ENCODE measurements around the gene AK8.
A peak's percentile ranks its signal among the peaks of the same experiment; 100 is the strongest.

Gene AK8

DNA sequence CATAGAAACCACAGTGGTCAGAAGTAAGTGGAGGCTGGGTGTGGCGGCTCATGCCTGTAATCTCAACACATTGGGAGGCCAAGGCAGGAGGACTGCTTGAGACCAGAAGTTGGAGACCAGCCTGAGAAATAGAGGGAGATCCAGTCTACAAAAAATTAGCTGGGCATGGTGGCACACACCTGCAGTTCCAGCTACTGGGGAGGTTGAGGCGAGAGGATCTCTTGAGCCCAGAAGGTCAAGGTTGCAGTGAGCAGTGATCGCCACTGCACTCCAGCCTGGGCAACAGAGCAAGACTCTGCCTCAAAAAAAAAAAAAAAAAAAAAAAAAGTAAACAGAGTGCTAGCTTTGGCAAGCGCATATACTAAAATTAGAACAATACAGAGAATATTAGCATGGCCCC is 24.6 kb downstream of the AK8 start:
- no CpG with 5 or more reads among the region's 4 CpGs for WGBS, 2 donors (ENCODE audit: extremely low coverage in 2 of 2, insufficient read length in 2 of 2, insufficient replicate concordance in 1 of 2)

DNA sequence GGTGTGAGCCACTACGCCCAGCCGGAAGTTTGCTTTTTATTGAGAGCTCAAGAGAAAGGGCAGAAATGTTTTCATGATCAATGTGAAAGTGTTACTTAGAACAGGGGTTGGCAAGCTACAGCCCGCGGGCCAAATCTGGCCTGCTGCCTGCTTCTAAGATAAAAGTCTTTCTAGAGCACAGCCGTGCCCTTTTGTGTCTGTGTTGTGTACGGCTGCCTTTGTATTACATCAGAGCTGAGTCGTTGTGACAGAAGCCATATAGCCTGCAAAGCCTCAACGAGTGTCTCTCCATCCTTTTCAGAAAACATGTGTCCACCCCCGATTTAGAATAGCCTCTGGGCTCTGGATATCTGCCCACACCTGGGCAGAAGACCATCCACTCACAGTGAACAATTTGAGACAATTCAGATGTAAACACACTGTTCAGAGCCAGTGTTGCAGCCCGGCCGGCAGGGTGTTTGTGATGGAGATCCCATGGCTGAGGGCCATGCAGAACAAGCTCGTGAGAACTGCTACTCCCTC is 28.8 kb downstream of the AK8 start:
- peak overlapping the region; percentile 52 for H3K18ac ChIP-seq (ENCODE audit: low read length)
- H3K9me3 ChIP-seq (replicated peaks in 1 of 2; ENCODE audit: control insufficient read depth in 2 of 2, insufficient read depth in 1 of 2, low read depth in 1 of 2, low read length in 2 of 2) = no peaks in the 10 kb centered on the region
- H4K8ac ChIP-seq (ENCODE audit: low read depth, low read length) = no peak overlapping the region
- H3K4me3 ChIP-seq (ENCODE audit: low read length in 2 of 2) = no peak overlapping the region
- no peak overlapping the region for H3K4me2 ChIP-seq (ENCODE audit: insufficient read depth, low read length, poor library complexity, severe bottlenecking)
- no peak for DNase-seq (ENCODE audit: low spot score)
- no peak overlapping the region for H3K9ac ChIP-seq (ENCODE audit: low read depth, low read length, poor library complexity)
- no peak overlapping the region for H2AK5ac ChIP-seq (ENCODE audit: low read depth, low read length)
- no peaks in the 10 kb centered on the region for H3K27me3 ChIP-seq (ENCODE audit: control insufficient read depth in 3 of 3, insufficient read depth in 3 of 3, low read depth in 1 of 3, low read length in 3 of 3)
- no CpG with 5 or more reads among the region's 12 CpGs for WGBS, 2 donors (ENCODE audit: extremely low coverage in 2 of 2, insufficient read length in 2 of 2, insufficient replicate concordance in 1 of 2)
- no peak overlapping the region for H4K91ac ChIP-seq (ENCODE audit: low read depth, low read length, poor library complexity)
- no peak overlapping the region for H3K4ac ChIP-seq (ENCODE audit: low read length)
- no peaks in the 10 kb centered on the region for H3K36me3 ChIP-seq (replicated peaks in 1 of 2; ENCODE audit: control insufficient read depth in 2 of 2, insufficient read depth in 2 of 2, low read length in 2 of 2)
- H3K23ac ChIP-seq (ENCODE audit: low read depth, low read length, poor library complexity) = no peak overlapping the region
- no peak overlapping the region for H2BK5ac ChIP-seq (ENCODE audit: low read length)
- no peak overlapping the region for H3K27ac ChIP-seq (replicated peaks; ENCODE audit: low read length)
- H2BK15ac ChIP-seq (ENCODE audit: low read length) = no peak overlapping the region
- no peaks in the 10 kb centered on the region for H3K4me1 ChIP-seq (ENCODE audit: control insufficient read depth in 2 of 2, insufficient read depth in 1 of 2, low read depth in 1 of 2, low read length in 2 of 2)
- no peaks in the 10 kb centered on the region for H3K79me1 ChIP-seq (ENCODE audit: low read depth, low read length)
- H3K14ac ChIP-seq (ENCODE audit: low read length) = no peak overlapping the region
- no peak overlapping the region for H2BK120ac ChIP-seq (ENCODE audit: low read depth, low read length)
- peak overlapping the region; percentile 70 for H2AFZ ChIP-seq (ENCODE audit: low read length)
- H2BK12ac ChIP-seq (ENCODE audit: low read length) = no peak overlapping the region

More for the DNA sequence above, 24.6 kb downstream of the AK8 start:
- no peaks in the 10 kb centered on the region for H3K9me3 ChIP-seq (replicated peaks in 1 of 2; ENCODE audit: control insufficient read depth in 2 of 2, insufficient read depth in 1 of 2, low read depth in 1 of 2, low read length in 2 of 2)
- no peak overlapping the region for H2AFZ ChIP-seq (ENCODE audit: low read length)
- H3K27ac ChIP-seq (replicated peaks; ENCODE audit: low read length) = no peak overlapping the region
- no peak overlapping the region for H4K91ac ChIP-seq (ENCODE audit: low read depth, low read length, poor library complexity)
- no peak overlapping the region for H2BK5ac ChIP-seq (ENCODE audit: low read length)
- no peaks in the 10 kb centered on the region for H3K27me3 ChIP-seq (ENCODE audit: control insufficient read depth in 3 of 3, insufficient read depth in 3 of 3, low read depth in 1 of 3, low read length in 3 of 3)
- no peak overlapping the region for H3K18ac ChIP-seq (ENCODE audit: low read length)
- H2AK5ac ChIP-seq (ENCODE audit: low read depth, low read length) = no peak overlapping the region
- no peaks in the 10 kb centered on the region for H3K79me1 ChIP-seq (ENCODE audit: low read depth, low read length)
- H4K8ac ChIP-seq (ENCODE audit: low read depth, low read length) = no peak overlapping the region
- no peak overlapping the region for H3K23ac ChIP-seq (ENCODE audit: low read depth, low read length, poor library complexity)
- peaks cover 10 to 13% of the 10 kb centered on the region in 2 donors for H3K4me1 ChIP-seq (ENCODE audit: control insufficient read depth in 2 of 2, insufficient read depth in 1 of 2, low read depth in 1 of 2, low read length in 2 of 2)
- H2BK12ac ChIP-seq (ENCODE audit: low read length) = no peak overlapping the region
- H3K4me3 ChIP-seq (ENCODE audit: low read length in 2 of 2) = no peak overlapping the region
- no peak overlapping the region for H3K9ac ChIP-seq (ENCODE audit: low read depth, low read length, poor library complexity)
- H3K4ac ChIP-seq (ENCODE audit: low read length) = no peak overlapping the region
- H2BK15ac ChIP-seq (ENCODE audit: low read length) = no peak overlapping the region
- DNase-seq (ENCODE audit: low spot score) = no peak
- no peaks in the 10 kb centered on the region for H3K36me3 ChIP-seq (replicated peaks in 1 of 2; ENCODE audit: control insufficient read depth in 2 of 2, insufficient read depth in 2 of 2, low read length in 2 of 2)
- H3K14ac ChIP-seq (ENCODE audit: low read length) = no peak overlapping the region
- no peak overlapping the region for H2BK120ac ChIP-seq (ENCODE audit: low read depth, low read length)
- no peak overlapping the region for H3K4me2 ChIP-seq (ENCODE audit: insufficient read depth, low read length, poor library complexity, severe bottlenecking)

DNA sequence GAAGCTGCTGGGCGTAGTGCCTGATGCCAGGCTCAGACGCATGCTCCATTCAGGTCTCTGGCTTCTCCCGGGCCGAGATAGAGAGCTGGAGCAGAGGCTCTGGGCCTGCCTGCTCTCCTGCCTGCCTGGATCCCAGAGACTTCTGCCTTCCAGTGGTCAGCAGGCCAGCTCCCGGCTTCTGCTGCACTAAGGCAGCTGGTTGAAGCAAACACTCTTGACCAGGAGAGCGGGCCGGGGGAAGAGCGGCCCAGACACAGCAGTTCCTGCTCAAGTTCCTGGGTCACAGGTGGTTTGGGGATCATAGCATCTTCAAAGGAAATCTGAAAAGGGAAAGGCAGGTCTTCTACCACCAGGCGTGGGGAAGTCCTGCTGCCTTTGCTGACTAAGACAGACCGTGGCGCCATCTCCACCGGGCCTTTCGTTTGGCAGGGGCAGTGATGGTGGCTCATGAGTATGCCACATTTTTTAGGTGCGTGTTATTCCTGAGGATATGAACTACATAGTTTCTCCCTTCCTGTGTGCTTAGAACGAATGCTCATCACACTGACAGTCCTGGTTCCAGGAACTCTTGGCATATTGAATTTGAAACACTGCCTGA is 31.1 kb downstream of the AK8 start:
- DNase-seq (ENCODE audit: low spot score) = no peak

DNA sequence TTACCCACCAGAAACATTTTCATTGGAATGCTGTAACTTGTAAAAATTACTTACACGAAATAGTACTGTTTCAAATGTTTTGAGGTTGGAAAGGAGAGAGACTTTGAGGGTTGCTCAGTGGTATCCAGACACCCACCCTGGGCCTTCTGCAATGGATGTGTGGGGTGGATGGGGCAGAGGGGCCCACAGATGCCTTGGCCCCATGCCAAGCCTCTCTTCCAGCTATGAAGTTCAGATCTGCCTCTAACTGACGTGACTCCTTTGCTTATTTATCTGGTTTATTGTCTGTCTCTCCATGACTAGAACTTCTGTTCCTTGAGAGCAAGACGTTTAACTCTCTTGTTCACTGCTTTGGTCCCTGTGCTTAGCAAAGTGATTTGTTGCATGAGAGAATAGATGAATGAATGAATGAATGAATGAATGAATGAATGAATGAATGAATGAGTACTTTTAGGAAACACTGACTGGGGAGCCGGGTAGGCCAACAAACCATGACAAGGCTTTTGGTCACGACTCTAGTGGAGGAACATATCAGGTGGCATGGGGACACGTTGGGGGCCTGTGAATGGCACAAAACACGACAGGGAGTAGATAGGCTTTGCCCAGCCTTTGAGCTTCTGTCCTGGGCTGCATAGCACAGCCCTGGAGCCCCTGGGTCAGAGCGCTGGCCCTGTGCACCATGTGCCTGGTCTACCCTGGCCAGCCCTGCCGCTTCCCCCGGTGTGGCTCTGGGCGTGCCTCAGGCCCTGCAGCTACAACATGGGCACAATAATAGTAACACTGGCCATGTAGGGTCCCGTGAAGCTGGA is 31.8 kb downstream of the AK8 start:
- Histone ChIP-seq H2AFZ (ENCODE audit: low read length) (no peak overlapping the region), H3K9me3 (replicated peaks in 1 of 2; ENCODE audit: control insufficient read depth in 2 of 2, insufficient read depth in 1 of 2, low read depth in 1 of 2, low read length in 2 of 2) (no peaks in the 10 kb centered on the region), H3K23ac (ENCODE audit: low read depth, low read length, poor library complexity) (no peak overlapping the region), H4K8ac (ENCODE audit: low read depth, low read length) (no peak overlapping the region), H3K4me1 (ENCODE audit: control insufficient read depth in 2 of 2, insufficient read depth in 1 of 2, low read depth in 1 of 2, low read length in 2 of 2) (no peaks in the 10 kb centered on the region), H2BK15ac (ENCODE audit: low read length) (no peak overlapping the region), H3K27ac (replicated peaks; ENCODE audit: low read length) (no peak overlapping the region), H3K4ac (ENCODE audit: low read length) (no peak overlapping the region), H4K91ac (ENCODE audit: low read depth, low read length, poor library complexity) (no peak overlapping the region), H3K4me2 (ENCODE audit: insufficient read depth, low read length, poor library complexity, severe bottlenecking) (no peak overlapping the region), H2BK5ac (ENCODE audit: low read length) (no peak overlapping the region), H3K79me1 (ENCODE audit: low read depth, low read length) (no peaks in the 10 kb centered on the region), H2AK5ac (ENCODE audit: low read depth, low read length) (peak overlapping the region; percentile 11), H2BK12ac (ENCODE audit: low read length) (no peak overlapping the region), H3K27me3 (ENCODE audit: control insufficient read depth in 3 of 3, insufficient read depth in 3 of 3, low read depth in 1 of 3, low read length in 3 of 3) (no peaks in the 10 kb centered on the region), H3K36me3 (replicated peaks in 1 of 2; ENCODE audit: control insufficient read depth in 2 of 2, insufficient read depth in 2 of 2, low read length in 2 of 2) (no peaks in the 10 kb centered on the region), H2BK120ac (ENCODE audit: low read depth, low read length) (no peak overlapping the region), H3K18ac (ENCODE audit: low read length) (no peak overlapping the region), H3K14ac (ENCODE audit: low read length) (no peak overlapping the region), H3K9ac (ENCODE audit: low read depth, low read length, poor library complexity) (no peak overlapping the region), H3K4me3 (ENCODE audit: low read length in 2 of 2) (no peak overlapping the region)
- no peak for DNase-seq (ENCODE audit: low spot score)
- WGBS, 2 donors (ENCODE audit: extremely low coverage in 2 of 2, insufficient read length in 2 of 2, insufficient replicate concordance in 1 of 2) = no CpG with 5 or more reads among the region's 12 CpGs

More for the DNA sequence above, 31.1 kb downstream of the AK8 start:
- H3K36me3 ChIP-seq (replicated peaks in 1 of 2; ENCODE audit: control insufficient read depth in 2 of 2, insufficient read depth in 2 of 2, low read length in 2 of 2) = no peaks in the 10 kb centered on the region
- H3K79me1 ChIP-seq (ENCODE audit: low read depth, low read length) = no peaks in the 10 kb centered on the region
- H2AFZ ChIP-seq (ENCODE audit: low read length) = no peak overlapping the region
- no peak overlapping the region for H3K4me2 ChIP-seq (ENCODE audit: insufficient read depth, low read length, poor library complexity, severe bottlenecking)
- peak overlapping the region; percentile 11 for H2AK5ac ChIP-seq (ENCODE audit: low read depth, low read length)
- no peak overlapping the region for H4K8ac ChIP-seq (ENCODE audit: low read depth, low read length)
- no peak overlapping the region for H3K23ac ChIP-seq (ENCODE audit: low read depth, low read length, poor library complexity)
- no peak overlapping the region for H2BK5ac ChIP-seq (ENCODE audit: low read length)
- no peak overlapping the region for H3K27ac ChIP-seq (replicated peaks; ENCODE audit: low read length)
- H4K91ac ChIP-seq (ENCODE audit: low read depth, low read length, poor library complexity) = no peak overlapping the region
- H3K4me3 ChIP-seq (ENCODE audit: low read length in 2 of 2) = no peak overlapping the region
- H3K18ac ChIP-seq (ENCODE audit: low read length) = no peak overlapping the region
- no CpG with 5 or more reads among the region's 15 CpGs for WGBS, 2 donors (ENCODE audit: extremely low coverage in 2 of 2, insufficient read length in 2 of 2, insufficient replicate concordance in 1 of 2)
- no peaks in the 10 kb centered on the region for H3K27me3 ChIP-seq (ENCODE audit: control insufficient read depth in 3 of 3, insufficient read depth in 3 of 3, low read depth in 1 of 3, low read length in 3 of 3)
- no peak overlapping the region for H2BK12ac ChIP-seq (ENCODE audit: low read length)
- no peak overlapping the region for H2BK120ac ChIP-seq (ENCODE audit: low read depth, low read length)
- no peak overlapping the region for H2BK15ac ChIP-seq (ENCODE audit: low read length)
- no peaks in the 10 kb centered on the region for H3K9me3 ChIP-seq (replicated peaks in 1 of 2; ENCODE audit: control insufficient read depth in 2 of 2, insufficient read depth in 1 of 2, low read depth in 1 of 2, low read length in 2 of 2)
- no peaks in the 10 kb centered on the region for H3K4me1 ChIP-seq (ENCODE audit: control insufficient read depth in 2 of 2, insufficient read depth in 1 of 2, low read depth in 1 of 2, low read length in 2 of 2)
- no peak overlapping the region for H3K4ac ChIP-seq (ENCODE audit: low read length)
- H3K14ac ChIP-seq (ENCODE audit: low read length) = no peak overlapping the region
- H3K9ac ChIP-seq (ENCODE audit: low read depth, low read length, poor library complexity) = no peak overlapping the region

Measured in neuronal stem cell (in vitro differentiated cells).